Psoas muscle (tissue), 8 donors: Measurements from ENCODE around the gene NRBF2. TPM values are rescaled to one million over a fixed set of nuclear protein-coding genes. Genes with fewer than 3 reads are reported as not detected.

Source experiments
- ATAC-seq, 4 donors: fragments of 200-7000 bp; cut with Tn5 transposase; one replicate each; pipeline ENCODE4 v1.9.1; 2020; ENCODE audit warnings: moderate library complexity in 3 of 4, mild to moderate bottlenecking in 2 of 4
- DNase-seq, 2 donors: peaks; one replicate each; pipeline ENCODE4 v3.0.0-alpha.2; 2020
- H3K27ac ChIP-seq: fragments of 200-600 bp; one replicate; pipeline ENCODE4 v1.8.0; 2022
- H3K27me3 ChIP-seq, 3 donors: fragments of 200-600 bp in 1 of 3; one replicate each; pipeline versions ENCODE4 v1.6.1 to v1.8.0; 2013 to 2022; ENCODE audit warnings: low read length in 2 of 3, mild to moderate bottlenecking in 2 of 3, moderate library complexity in 1 of 3; ENCODE audit not compliant: insufficient read depth in 3 of 3
- H3K36me3 ChIP-seq, 2 donors: fragments of 200-600 bp in 1 of 2; one replicate each; pipeline versions ENCODE4 v1.6.1 to v1.8.0; 2013 to 2022; ENCODE audit warnings: low read depth in 1 of 2, mild to moderate bottlenecking in 1 of 2, moderate library complexity in 1 of 2; ENCODE audit not compliant: insufficient read depth in 1 of 2
- H3K4me1 ChIP-seq: fragments of 200-600 bp; one replicate; pipeline ENCODE4 v1.8.0; 2022
- H3K4me3 ChIP-seq: fragments of 200-600 bp; one replicate; pipeline ENCODE4 v1.8.0; 2022; ENCODE audit warnings: mild to moderate bottlenecking
- H3K9me3 ChIP-seq: fragments of 200-600 bp; one replicate; pipeline ENCODE4 v1.8.0; 2022
- WGBS, 3 donors: extraction: QIAGEN DNeasy Blood & Tissue Kit; methylation state at CpG; one replicate each; pipeline versions ENCODE4 v1.1.6 to v1.1.7; 2013; 5-methylcytosine and 5-hydroxymethylcytosine counted together
- intact Hi-C, 2 donors: fragments of 100-400 bp; cut with DNase I; formaldehyde crosslinking; loops; one replicate each; pipeline versions ENCODE4 v1.11.0 to v1.14.2; 2022
- polyA plus RNA-seq, 3 donors: library from polyadenylated mRNA; stranded (reverse); fragments of 200-250 nt; gene quantifications; one replicate each; pipeline ENCODE4 v1.2.3, GENCODE V29; 2013
- total RNA-seq, 4 donors: library from RNA; stranded (reverse); fragmentation: NEBNext Ultra II Directional in 2 of 4; extraction: Animal tissue kit (Norgen Biotek cat#: 25700) in 2 of 4; gene quantifications; one replicate each; pipeline versions ENCODE4 v1.2.1 to v1.2.4, GENCODE V29; 2021 to 2023
- TF ChIP-seq, protein P1 (sequence below): fragments of 200-600 bp; IDR thresholded peaks from one replicate; pipeline ENCODE4 v1.8.0; 2022; ENCODE audit warnings: antibody characterized with exemption
- donor health status: healthy with polysubstance abuse.
- donor health status: DM: no; HTN: no; CAD: no; lungs with moderate emphysema.
- donor health status: Bipolar disorder and iron deficiency.
- donor health status: healthy.
- donor health status: DM: yes; HTN: yes; CAD: no.
- donor health status: DM: no; HTN: no; CAD: no.
- donor health status: DM: no; HTN: no; CAD: no.
- donor health status: DM: yes; HTN: yes; CAD: no.

Gene NRBF2
- total and polyA plus RNA-seq, 7 donors = 17.3 to 85.3 (median 23.4) TPM

DNA sequence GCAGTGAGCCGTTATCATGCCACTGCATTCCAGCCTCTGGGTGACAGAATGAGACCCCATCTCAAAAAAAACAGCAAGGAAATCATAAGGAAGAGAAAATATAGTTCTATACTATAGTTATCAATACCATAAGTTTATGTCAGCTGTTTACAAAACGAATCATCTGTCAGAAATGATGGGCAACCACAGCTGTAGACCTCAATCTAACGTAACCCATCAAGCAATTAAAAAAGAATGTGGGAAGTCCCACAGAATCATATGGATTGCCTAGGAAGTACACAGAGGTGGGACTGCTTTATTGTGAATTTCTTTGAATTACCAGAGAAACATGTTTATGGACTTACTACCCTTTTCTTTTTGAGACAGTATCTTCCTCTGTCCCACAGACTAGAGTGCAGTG, 6.9 kb downstream of the NRBF2 start:
- Histone ChIP-seq H3K4me3 (no peak overlapping the region), H3K27ac (peak overlapping the region; percentile 36), H3K9me3 (no peaks in the 10 kb centered on the region), H3K4me1 (peaks cover 56% of the 10 kb centered on the region), H3K27me3 (no peaks in the 10 kb centered on the region), H3K36me3 (peaks cover 0 to 10% of the 10 kb centered on the region in 2 donors)
- TF ChIP-seq, protein P1, sequence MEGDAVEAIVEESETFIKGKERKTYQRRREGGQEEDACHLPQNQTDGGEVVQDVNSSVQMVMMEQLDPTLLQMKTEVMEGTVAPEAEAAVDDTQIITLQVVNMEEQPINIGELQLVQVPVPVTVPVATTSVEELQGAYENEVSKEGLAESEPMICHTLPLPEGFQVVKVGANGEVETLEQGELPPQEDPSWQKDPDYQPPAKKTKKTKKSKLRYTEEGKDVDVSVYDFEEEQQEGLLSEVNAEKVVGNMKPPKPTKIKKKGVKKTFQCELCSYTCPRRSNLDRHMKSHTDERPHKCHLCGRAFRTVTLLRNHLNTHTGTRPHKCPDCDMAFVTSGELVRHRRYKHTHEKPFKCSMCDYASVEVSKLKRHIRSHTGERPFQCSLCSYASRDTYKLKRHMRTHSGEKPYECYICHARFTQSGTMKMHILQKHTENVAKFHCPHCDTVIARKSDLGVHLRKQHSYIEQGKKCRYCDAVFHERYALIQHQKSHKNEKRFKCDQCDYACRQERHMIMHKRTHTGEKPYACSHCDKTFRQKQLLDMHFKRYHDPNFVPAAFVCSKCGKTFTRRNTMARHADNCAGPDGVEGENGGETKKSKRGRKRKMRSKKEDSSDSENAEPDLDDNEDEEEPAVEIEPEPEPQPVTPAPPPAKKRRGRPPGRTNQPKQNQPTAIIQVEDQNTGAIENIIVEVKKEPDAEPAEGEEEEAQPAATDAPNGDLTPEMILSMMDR = no peak
- DNase-seq (no peak), ATAC-seq (no peak)
- WGBS, 3 donors = 56 to 78% (median 65%) methylated on average over 3 of the region's 3 CpGs
- intact Hi-C loops = no loop called here

DNA sequence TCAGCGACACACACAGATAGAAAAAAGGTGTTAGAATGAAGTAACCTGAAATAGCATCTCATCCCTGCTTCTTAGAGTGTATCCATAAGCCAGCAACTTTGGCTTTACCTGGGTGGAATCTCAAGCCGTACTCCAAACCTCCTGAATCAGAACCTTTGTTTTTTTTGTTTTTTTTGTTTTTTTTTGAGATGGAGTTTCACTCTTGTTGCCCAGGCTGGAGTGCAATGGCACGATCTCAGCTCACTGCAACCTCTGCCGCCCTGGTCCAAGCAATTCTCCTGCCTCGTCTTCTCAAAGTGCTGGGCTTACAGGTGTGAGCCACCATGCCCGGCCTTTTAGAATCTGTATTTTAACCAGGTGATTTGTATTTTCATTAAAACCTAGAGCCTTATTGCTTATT, 9.0 kb downstream of the NRBF2 start:
- DNase-seq (no peak), ATAC-seq (no peak)
- Histone ChIP-seq H3K36me3 (peaks cover 0 to 10% of the 10 kb centered on the region in 2 donors), H3K4me3 (no peak overlapping the region), H3K27me3 (no peaks in the 10 kb centered on the region), H3K27ac (no peak overlapping the region), H3K9me3 (no peaks in the 10 kb centered on the region), H3K4me1 (peaks cover 52% of the 10 kb centered on the region)
- WGBS, 3 donors = 88 to 90% (median 89%) methylated on average over 6 of the region's 6 CpGs
- TF ChIP-seq, protein P1 = no peak
- intact Hi-C loops = no loop called here

- Histone ChIP-seq H3K9me3 (no peaks in the 10 kb centered on the region), H3K27ac (no peak overlapping the region), H3K4me3 (no peak overlapping the region), H3K4me1 (peaks cover 49% of the 10 kb centered on the region), H3K27me3 (no peaks in the 10 kb centered on the region), H3K36me3 (peaks cover 0 to 20% of the 10 kb centered on the region in 2 donors)
- TF ChIP-seq, protein P1 = no peak
- WGBS, 3 donors = 79 to 81% (median 79%) methylated on average over 5 of the region's 5 CpGs
- DNase-seq (no peak), ATAC-seq (no peak)
- intact Hi-C loops = no loop called here
Observed at GRCh38 chr10:63143987-63144386, 10.9 kb downstream of the NRBF2 start.

DNA sequence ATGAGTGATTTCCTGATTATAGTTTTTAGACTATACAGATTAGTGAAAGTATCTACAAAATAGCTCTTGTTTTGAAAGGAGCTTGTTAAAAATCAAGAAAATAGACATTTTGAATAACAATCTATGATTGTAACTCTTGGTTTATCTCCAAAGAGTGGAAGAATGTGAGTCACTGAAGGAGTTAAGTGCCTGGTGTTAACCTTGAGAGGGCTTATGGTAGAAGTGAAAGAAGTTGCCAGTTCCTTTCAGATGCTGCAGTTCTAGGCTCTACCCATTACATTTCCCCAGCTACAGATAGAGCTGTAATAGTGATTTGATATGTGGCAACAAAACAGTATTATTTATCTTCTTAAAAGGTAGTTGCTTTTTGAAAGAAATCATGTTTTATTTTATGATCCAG, 12.7 kb downstream of the NRBF2 start:
- H3K27ac ChIP-seq = no peak overlapping the region
- TF ChIP-seq, protein P1 = no peak
- peaks cover 45% of the 10 kb centered on the region for H3K4me1 ChIP-seq
- DNase-seq (no peak), ATAC-seq (no peak)
- H3K36me3 ChIP-seq = peaks cover 0 to 18% of the 10 kb centered on the region in 2 donors
- H3K9me3 ChIP-seq = no peaks in the 10 kb centered on the region
- intact Hi-C loops = no loop called here
- H3K27me3 ChIP-seq = no peaks in the 10 kb centered on the region
- no peak overlapping the region for H3K4me3 ChIP-seq

DNA sequence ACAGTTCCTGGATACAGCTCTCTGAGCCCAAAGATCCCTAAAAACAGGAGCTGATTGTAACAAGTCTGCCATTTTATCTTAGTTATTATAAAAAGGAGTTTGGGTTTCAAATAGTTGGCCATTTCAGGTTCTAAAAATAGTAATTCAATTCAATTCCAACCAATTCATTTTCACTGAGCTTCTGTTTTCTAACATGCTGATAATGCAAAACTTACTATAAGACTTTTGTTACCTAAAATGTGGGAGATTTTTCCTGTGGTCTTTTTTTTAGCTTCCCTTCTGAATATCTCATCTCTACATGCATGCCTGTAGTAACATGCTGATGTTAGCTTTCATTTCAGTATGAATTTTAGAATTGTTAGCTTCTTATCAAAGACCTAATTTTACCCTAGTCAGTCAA, 13.4 kb downstream of the NRBF2 start:
- H3K4me1 ChIP-seq = peaks cover 39% of the 10 kb centered on the region
- intact Hi-C loops = no loop called here
- no peak overlapping the region for H3K27ac ChIP-seq
- TF ChIP-seq, protein P1 = no peak
- no peak for DNase-seq
- no peak for ATAC-seq
- H3K27me3 ChIP-seq = no peaks in the 10 kb centered on the region
- no peaks in the 10 kb centered on the region for H3K9me3 ChIP-seq
- H3K36me3 ChIP-seq = peaks cover 0 to 22% of the 10 kb centered on the region in 2 donors
- no peak overlapping the region for H3K4me3 ChIP-seq
